GM19467 (cell line): ENCODE results near the gene SSTR1.

Source experiments
- ATAC-seq: cut with Tn5 transposase; IDR thresholded peaks from one replicate; pipeline ENCODE4 v1.9.1; 2021; ENCODE audit warnings: mild to moderate bottlenecking, moderate library complexity; ENCODE audit not compliant: unreplicated experiment

SSTR1 gene

DNA sequence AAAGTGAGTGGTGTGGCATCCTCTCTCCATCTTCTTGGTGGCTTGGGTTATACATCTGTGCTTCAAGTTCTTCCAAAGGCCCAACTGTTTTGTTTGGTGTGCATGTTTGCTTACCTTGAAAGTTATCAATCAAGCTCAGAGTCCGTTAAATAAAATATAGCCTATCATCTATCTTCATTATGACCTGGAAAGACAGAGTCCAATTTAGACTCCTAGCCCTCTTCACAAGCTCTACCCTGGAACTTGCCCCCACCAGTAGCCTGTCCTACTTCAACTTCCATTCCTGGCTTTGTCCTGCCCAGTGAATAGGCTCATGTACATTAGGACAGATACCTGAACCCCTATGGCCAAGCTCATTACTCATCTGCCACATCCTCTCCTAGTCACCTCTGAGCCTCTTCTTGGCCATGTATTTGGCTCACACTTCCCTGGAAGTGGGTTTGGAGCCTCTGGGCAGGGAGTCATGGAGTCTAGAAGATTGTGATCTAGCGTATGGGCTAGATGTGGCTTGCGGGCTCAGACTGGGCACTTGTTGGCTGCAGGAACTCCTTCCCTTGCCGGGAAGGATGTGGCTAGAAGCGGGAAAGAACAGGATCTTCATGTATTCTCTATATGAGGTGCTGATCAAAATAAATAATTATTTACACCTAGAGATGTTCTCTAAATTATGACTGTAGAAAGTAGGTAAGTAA is 6.4 kb upstream of the SSTR1 start:
- no peak for ATAC-seq

DNA sequence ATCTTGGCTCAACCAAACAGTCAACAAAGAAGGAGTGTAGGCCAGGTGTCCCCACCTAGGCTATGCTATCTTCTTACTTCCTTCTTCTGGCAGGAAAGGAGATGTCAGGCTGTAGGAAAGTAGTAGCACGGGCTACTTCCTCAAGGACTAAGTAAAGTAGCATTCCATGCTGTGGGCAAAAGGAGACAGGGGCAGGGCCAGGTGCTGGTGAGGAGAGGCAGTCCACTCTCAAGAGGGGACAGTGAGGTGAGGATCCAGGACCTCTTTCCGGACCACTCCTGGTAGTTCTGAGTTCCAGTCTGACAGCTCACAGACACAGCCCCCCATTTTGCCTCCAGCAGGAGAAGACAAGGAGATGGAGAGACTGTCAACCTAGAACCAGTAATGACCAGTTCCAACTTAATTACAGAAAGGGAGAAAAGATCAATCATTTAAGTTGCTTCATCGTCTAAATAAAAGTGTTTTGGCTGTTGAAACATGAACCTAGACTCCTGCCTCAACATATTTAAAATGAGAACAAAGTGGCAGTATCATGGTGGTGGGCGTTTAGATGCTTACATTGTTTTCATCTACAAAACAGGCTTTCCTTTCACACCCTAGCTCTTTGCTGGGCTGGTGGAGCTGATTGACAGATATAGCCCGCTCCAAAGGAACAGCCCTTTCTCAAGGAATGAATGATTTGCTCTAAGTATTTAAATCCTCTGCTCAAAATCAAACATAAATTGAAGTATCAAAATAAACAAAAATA is 5.1 kb upstream of the SSTR1 start:
- no peak for ATAC-seq

DNA sequence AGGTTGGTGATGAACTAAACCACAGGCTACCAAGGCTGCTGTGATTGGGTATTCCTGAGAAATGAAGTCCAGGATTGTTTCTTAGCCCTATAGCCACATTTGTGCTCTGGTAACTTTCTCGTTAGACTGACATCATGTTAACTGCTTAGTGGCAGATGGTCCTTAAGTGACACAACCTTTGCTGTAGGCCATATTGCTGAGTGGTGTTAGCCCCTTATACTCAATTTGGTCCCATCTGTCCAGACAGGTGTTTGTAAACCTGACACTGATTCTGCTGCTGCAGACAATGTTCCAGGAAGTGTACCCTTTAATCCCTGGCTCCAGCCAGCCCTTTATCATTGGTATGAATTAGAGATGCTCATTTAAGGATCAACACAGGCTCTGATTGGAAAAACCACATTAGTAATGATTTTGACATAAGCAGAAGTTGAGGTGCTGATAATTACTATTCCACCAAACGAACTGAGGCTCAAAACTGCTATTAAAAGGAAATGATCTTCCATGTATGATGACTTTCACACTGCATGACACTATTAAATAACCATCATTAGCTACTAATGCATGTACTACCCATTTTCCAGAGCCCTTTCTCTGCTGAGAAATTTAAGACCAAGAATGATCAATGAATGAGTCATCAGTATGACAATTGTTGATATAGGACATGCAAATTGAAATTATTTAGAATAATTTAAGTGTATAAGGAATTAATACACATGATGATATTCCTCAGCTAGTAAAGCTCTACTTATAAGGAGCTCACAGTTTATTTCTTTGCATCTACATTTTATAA is 3.6 kb upstream of the SSTR1 start:
- no peak for ATAC-seq

DNA sequence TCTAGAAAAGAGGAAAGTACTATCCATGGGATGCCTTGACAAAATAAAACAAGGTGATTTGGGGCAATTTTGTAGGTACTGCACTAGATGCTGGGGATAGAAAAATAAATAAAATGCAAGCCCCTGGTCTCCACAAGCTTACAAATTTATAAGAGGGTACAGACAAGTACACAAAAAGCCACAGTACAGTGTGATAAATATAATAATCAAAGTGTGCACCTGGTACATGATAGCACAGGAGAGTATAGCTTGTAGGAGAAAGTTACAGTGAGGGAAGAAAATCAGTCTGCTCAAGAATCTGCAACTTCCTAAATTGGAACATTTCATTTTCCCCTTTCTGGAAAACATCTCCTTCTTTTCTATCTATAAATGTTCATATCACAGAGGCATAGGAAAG is 3.0 kb upstream of the SSTR1 start:
- no peak for ATAC-seq

- no peak for ATAC-seq
Observed at GRCh38 chr14:38205119-38205813, 2.4 kb upstream of the SSTR1 start.

- no peak for ATAC-seq
Observed at GRCh38 chr14:38205949-38206665, 1.6 kb upstream of the SSTR1 start.

GRCh38 chr14:38206689-38207376 is 871 bp upstream of the SSTR1 start:
- ATAC-seq = no peak

DNA sequence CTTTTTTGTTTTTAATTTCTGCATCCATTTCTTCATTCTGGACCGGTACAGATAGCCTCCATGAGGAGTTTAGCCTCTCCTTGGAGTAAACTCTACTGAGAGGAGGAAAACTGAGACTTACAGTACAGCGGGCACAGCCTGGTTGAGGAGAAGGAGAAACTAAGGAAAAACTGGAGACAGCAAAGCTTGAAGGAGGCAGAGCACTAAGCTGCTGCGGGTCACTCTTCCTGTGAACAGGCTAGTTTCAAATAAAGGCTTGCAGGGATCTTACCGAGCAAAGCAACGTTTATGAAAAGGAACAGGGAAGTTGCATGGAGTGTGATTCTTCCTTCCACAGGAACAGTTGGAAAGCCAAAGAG is 348 bp upstream of the SSTR1 start:
- no peak for ATAC-seq

DNA sequence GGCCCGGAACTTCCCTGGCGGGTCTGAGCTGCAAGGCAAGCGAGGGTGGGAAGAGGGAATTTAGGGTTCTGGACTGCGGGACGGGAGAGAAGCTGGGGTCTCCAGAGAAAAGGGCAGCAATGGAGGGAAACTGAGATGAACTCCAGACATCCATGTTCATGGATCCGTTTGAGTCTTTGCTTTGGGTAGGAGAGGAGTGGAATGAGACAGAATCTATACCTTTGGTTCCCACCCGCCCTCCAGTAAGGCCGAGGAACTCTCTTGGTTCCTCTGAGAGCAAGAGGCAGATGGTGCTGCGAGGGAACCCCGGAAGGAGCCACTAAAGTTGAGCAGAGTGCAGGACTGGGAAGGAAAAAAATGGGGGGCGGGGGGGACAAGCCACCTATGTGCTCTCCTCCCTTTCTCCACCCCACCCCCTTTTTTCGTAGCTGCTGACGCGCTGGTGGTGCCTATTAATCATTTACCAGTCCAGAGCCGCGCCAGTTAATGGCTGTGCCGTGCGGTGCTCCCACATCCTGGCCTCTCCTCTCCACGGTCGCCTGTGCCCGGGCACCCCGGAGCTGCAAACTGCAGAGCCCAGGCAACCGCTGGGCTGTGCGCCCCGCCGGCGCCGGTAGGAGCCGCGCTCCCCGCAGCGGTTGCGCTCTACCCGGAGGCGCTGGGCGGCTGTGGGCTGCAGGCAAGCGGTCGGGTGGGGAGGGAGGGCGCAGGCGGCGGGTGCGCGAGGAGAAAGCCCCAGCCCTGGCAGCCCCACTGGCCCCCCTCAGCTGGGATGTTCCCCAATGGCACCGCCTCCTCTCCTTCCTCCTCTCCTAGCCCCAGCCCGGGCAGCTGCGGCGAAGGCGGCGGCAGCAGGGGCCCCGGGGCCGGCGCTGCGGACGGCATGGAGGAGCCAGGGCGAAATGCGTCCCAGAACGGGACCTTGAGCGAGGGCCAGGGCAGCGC is 1.2 kb downstream of the SSTR1 start:
- ATAC-seq = no peak

DNA sequence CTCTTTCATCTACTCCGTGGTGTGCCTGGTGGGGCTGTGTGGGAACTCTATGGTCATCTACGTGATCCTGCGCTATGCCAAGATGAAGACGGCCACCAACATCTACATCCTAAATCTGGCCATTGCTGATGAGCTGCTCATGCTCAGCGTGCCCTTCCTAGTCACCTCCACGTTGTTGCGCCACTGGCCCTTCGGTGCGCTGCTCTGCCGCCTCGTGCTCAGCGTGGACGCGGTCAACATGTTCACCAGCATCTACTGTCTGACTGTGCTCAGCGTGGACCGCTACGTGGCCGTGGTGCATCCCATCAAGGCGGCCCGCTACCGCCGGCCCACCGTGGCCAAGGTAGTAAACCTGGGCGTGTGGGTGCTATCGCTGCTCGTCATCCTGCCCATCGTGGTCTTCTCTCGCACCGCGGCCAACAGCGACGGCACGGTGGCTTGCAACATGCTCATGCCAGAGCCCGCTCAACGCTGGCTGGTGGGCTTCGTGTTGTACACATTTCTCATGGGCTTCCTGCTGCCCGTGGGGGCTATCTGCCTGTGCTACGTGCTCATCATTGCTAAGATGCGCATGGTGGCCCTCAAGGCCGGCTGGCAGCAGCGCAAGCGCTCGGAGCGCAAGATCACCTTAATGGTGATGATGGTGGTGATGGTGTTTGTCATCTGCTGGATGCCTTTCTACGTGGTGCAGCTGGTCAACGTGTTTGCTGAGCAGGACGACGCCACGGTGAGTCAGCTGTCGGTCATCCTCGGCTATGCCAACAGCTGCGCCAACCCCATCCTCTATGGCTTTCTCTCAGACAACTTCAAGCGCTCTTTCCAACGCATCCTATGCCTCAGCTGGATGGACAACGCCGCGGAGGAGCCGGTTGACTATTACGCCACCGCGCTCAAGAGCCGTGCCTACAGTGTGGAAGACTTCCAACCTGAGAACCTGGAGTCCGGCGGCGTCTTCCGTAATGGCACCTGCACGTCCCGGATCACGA is 2.2 kb downstream of the SSTR1 start:
- no peak for ATAC-seq

GRCh38 chr14:38210587-38211216 is 3.0 kb downstream of the SSTR1 start:
- no peak for ATAC-seq

GRCh38 chr14:38211255-38211735 is 3.6 kb downstream of the SSTR1 start:
- no peak for ATAC-seq

GRCh38 chr14:38212111-38212510 is 4.4 kb downstream of the SSTR1 start:
- no peak for ATAC-seq

- no peak for ATAC-seq
Observed at GRCh38 chr14:38213001-38213400, 5.3 kb downstream of the SSTR1 start.

- no peak for ATAC-seq
Observed at GRCh38 chr14:38217553-38217952, 9.8 kb downstream of the SSTR1 start.

DNA sequence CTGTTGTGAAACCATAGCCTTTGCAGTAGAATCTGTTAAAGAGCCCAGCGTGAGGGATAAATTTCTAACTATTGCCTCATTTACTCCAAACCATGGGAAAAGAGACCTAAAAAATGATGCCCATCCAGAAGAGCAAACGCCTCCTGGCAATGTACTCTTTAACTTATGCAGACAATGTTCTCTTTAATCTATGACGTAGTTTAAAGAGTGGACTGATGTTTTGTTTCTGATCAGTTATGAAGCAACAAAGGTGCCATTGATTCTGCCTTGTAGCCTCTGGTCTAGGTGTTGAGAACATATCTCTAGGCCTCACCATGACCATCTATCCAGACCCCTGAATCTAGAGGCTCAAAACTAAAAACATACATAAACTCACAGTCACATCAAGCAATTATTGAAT is 13.4 kb downstream of the SSTR1 start:
- no peak for ATAC-seq

- no peak for ATAC-seq
Observed at GRCh38 chr14:38224338-38224737, 16.6 kb downstream of the SSTR1 start.
